HepG2 (cell line): ENCODE measurements around the gene HAPLN2. TPM values are rescaled to one million over a fixed set of nuclear protein-coding genes. Genes with fewer than 3 reads are reported as not detected.

ENCODE experiments used
- ATAC-seq: fragments of 200-7000 bp; cut with Tn5 transposase; 3 replicates; pipeline ENCODE4 v1.9.1; 2020; ENCODE audit warnings: mild to moderate bottlenecking, moderate library complexity
- BruUV-seq: library from RNA; stranded (reverse); fragments of 400-500 nt; replicated peaks from 2 replicates; lab custom pipeline; 2021; lab: Mats Ljungman, UMichigan
- CTCF ChIA-PET: fragments of 300-600 bp; formaldehyde crosslinking; extraction: SDS; loops from one replicate; lab custom pipeline; 2021; ENCODE audit warnings: low total read pairs, inconsistent platforms, low intra/inter-chr PET ratio; lab: Yijun Ruan, JAX
- POLR2A ChIA-PET: fragments of 350-600 bp; sonication (Branson Sonifier 250); formaldehyde crosslinking; loops from one replicate; lab custom pipeline; 2020; ENCODE audit warnings: antibody characterized with exemption, inconsistent platforms; lab: Yijun Ruan, JAX
- DNase-seq: peaks from one replicate; pipeline ENCODE4 v3.0.0-alpha.2; 2015; ENCODE audit warnings: low spot score
- FAIRE-seq: peaks from 3 replicates; lab custom pipeline; 2011; peaks lifted over from hg19 to GRCh38; lab: Jason Lieb, UNC
- H2AFZ ChIP-seq: one replicate; pipeline ENCODE4 v1.6.1; 2011; ENCODE audit warnings: low read length, inconsistent platforms
- H3K27ac ChIP-seq: fragments of 300-600 bp; 3 replicates; pipeline ENCODE4 v1.8.0; 2011; ENCODE audit warnings: mixed run types, mild to moderate bottlenecking, mixed read lengths, low read length, inconsistent platforms; ENCODE audit not compliant: insufficient read depth; ENCODE audit errors: extremely low read length
- H3K27me3 ChIP-seq, 2 experiments: fragments of 200-600 bp in 1 of 2; 2 replicates in 1 of 2; 3 replicates in 1 of 2; pipeline versions ENCODE4 v1.6.0 to v1.8.0; 2011; ENCODE audit warnings: low read length in 2 of 2, mild to moderate bottlenecking in 2 of 2, moderate library complexity in 2 of 2, inconsistent platforms in 1 of 2; ENCODE audit not compliant: insufficient read depth in 2 of 2, control insufficient read depth in 1 of 2
- H3K36me3 ChIP-seq, 2 experiments: fragments of 200-600 bp in 1 of 2; replicated peaks in 1 of 2; 2 replicates in 1 of 2; 3 replicates in 1 of 2; pipeline versions ENCODE4 v1.5.1 to v1.8.0; 2011; ENCODE audit warnings: low read length in 2 of 2, inconsistent platforms in 1 of 2; ENCODE audit not compliant: insufficient read depth in 2 of 2, control insufficient read depth in 1 of 2
- H3K4me1 ChIP-seq: 2 replicates; pipeline ENCODE4 v1.5.1; 2012; ENCODE audit warnings: low read length, inconsistent platforms; ENCODE audit not compliant: insufficient read depth
- H3K4me2 ChIP-seq: 2 replicates; pipeline ENCODE4 v1.6.0; 2011; ENCODE audit warnings: low read depth, low read length, inconsistent platforms
- H3K4me3 ChIP-seq, 3 experiments: fragments of 200-600 bp in 1 of 3; sonication (generic), shearing (Covaris generic) in 1 of 3; replicated peaks in 1 of 3; 2 replicates each; pipeline ENCODE4 v1.5.1; 2011 to 2016; ENCODE audit warnings: low read length in 3 of 3, inconsistent platforms in 2 of 3, low read depth in 2 of 3, mild to moderate bottlenecking in 2 of 3, control low read depth in 1 of 3, mixed read lengths in 1 of 3; ENCODE audit not compliant: insufficient read depth in 1 of 3
- H3K79me2 ChIP-seq: one replicate; pipeline ENCODE4 v1.6.1; 2011; ENCODE audit warnings: low read length, inconsistent platforms; ENCODE audit not compliant: insufficient read depth
- H3K9ac ChIP-seq: 2 replicates; pipeline ENCODE4 v1.6.0; 2011; ENCODE audit warnings: mild to moderate bottlenecking, low read depth, low read length, inconsistent platforms; ENCODE audit not compliant: insufficient read depth
- H3K9me3 ChIP-seq: 2 replicates; pipeline ENCODE4 v1.5.1; 2012; ENCODE audit warnings: mild to moderate bottlenecking, low read length
- H4K20me1 ChIP-seq: 2 replicates; pipeline ENCODE4 v1.6.0; 2011; ENCODE audit warnings: inconsistent platforms, mild to moderate bottlenecking, low read length, moderate library complexity; ENCODE audit not compliant: insufficient read depth
- HNF1A ChIP-seq, 2 experiments: sonication (generic) in 1 of 2; formaldehyde crosslinking in 1 of 2; IDR thresholded peaks; 2 replicates each; pipeline versions ENCODE4 v1.4.0 to v1.6.1; 2016 to 2020; ENCODE audit warnings: borderline replicate concordance in 1 of 2, low read depth in 1 of 2, mild to moderate bottlenecking in 1 of 2, missing genetic modification reagents in 1 of 2
- RFXANK ChIP-seq: IDR thresholded peaks from 2 replicates; pipeline ENCODE4 v1.6.1; 2016
- ZNF746 ChIP-seq: sonication (generic); formaldehyde crosslinking; IDR thresholded peaks from 2 replicates; pipeline ENCODE4 v1.8.0; 2022; ENCODE audit warnings: mild to moderate bottlenecking, missing genetic modification reagents
- WGBS: methylation state at CpG from one replicate; pipeline ENCODE4 v1.1.6; 2017; ENCODE audit warnings: low lambda C conversion rate; 5-methylcytosine and 5-hydroxymethylcytosine counted together
- in situ Hi-C: cut with HindIII; loops from 2 replicates; pipeline ENCODE4 v1.10.0; 2017; ENCODE audit warnings: low pct_unique_long_range_greater_than_20kb; ENCODE audit not compliant: extremely low pct_ligation_motif_present
- intact Hi-C: fragments of 100-400 bp; cut with micrococcal nuclease; formaldehyde crosslinking; loops from one replicate; pipeline ENCODE4 v1.10.0; 2022; ENCODE audit not compliant: unreplicated experiment
- polyA plus RNA-seq, 8 experiments: library from polyadenylated mRNA; depleted of rRNA in 3 of 8; stranded (reverse) in 7 of 8; unstranded in 1 of 8; fragments of >200 nt; fragmentation: Illumina TruSeq in 4 of 8; extraction: Trizol in 4 of 8; gene quantifications; 2 replicates each; pipeline versions ENCODE4 v1.2.1 to v1.2.3, GENCODE V29; 2011 to 2016; ENCODE audit warnings: low read depth in 4 of 8, missing spikeins in 1 of 8, mixed read lengths in 1 of 8; ENCODE audit not compliant: insufficient read depth in 1 of 8
- total RNA-seq, 5 experiments: library from RNA; depleted of rRNA; stranded (reverse); fragments of >200 nt; fragmentation: Illumina TruSeq; extraction: Trizol; gene quantifications; 2 replicates each; pipeline ENCODE4 v1.2.3, GENCODE V29; 2016; ENCODE audit warnings: low read depth in 1 of 5

The HAPLN2 gene
- total and polyA plus RNA-seq, 2 of the 13 experiments (the other 11 are each of a cell fraction or from before 2014, with no cell fraction given) = not detected

GRCh38 chr1:156665539-156665938 lies 46.3 kb downstream of the HAPLN2 start:
- Histone ChIP-seq H3K9me3 (no peaks in the 10 kb centered on the region), H3K4me2 (peak overlapping the region; percentile 96), H3K36me3 (no peaks in the 10 kb centered on the region), H3K4me3 (peak overlapping the region; percentile 6 to 69 (median 47); a peak in 5 of 6 replicates), H3K27me3 (no peaks in the 10 kb centered on the region; a peak in 1 of 5 replicates), H2AFZ (no peak overlapping the region), H3K4me1 (peaks cover 77% of the 10 kb centered on the region), H3K79me2 (peaks cover 7% of the 10 kb centered on the region), H3K27ac (peak overlapping the region; percentile 15), H4K20me1 (no peaks in the 10 kb centered on the region), H3K9ac (peak overlapping the region; percentile 49)
- TF ChIP-seq RFXANK (no peak), ZNF746 (CRISPR knock-in tag) (no peak), HNF1A (IDR thresholded peaks at IDR 0.05; ENCODE audit: low read depth) (0 out of 2 replicates have a peak, but pooled peaks have one; percentile 0), HNF1A (CRISPR knock-in tag; IDR thresholded peaks at IDR 0.05; ENCODE audit: borderline replicate concordance) (no peak)
- no peak for FAIRE-seq
- intact Hi-C loops (loop anchor here (10.0 kb wide), 1 partner anchor 59 kb away; the partner anchor contains the start of genes ISG20L2 and METTL25B), in situ Hi-C loops (no loop called here)
- POLR2A ChIA-PET = interaction anchor here (0.9 to 11.4 kb wide), 6 partner anchors 9 to 102 kb away, joined by 3 to 189 read pairs (median 4); partner anchors contain the start of genes ISG20L2, METTL25B, MRPL24 and NAXE
- BruUV-seq = no TSS peak
- WGBS = 4% methylated on average over 3 of the region's 3 CpGs
- ATAC-seq = no peak
- DNase-seq = no peak
- CTCF ChIA-PET = no interaction called here
